Erythroblast (primary cell): ENCODE data around the gene GAREM1.
A peak's percentile ranks its signal among the peaks of the same experiment; 100 is the strongest.
"Not testable (repeated sequence)": the region's sequence is repeated elsewhere in the genome, so short reads cannot be mapped to it uniquely, and the experiment has no call there.

Source experiments
- DNase-seq, 2 experiments: peaks; one replicate each; lab custom pipeline; 2025; lab: John Stamatoyannopoulos, UW
- GATA1 ChIP-seq: IDR thresholded peaks from 2 replicates; pipeline ENCODE4 v1.6.1; 2011; ENCODE audit warnings: low read depth, mild to moderate bottlenecking, control low read depth, low read length, moderate library complexity
- POLR2A ChIP-seq: IDR thresholded peaks from 2 replicates; pipeline ENCODE4 v1.6.1; 2011; ENCODE audit warnings: mild to moderate bottlenecking, low read length

GAREM1 gene

DNA sequence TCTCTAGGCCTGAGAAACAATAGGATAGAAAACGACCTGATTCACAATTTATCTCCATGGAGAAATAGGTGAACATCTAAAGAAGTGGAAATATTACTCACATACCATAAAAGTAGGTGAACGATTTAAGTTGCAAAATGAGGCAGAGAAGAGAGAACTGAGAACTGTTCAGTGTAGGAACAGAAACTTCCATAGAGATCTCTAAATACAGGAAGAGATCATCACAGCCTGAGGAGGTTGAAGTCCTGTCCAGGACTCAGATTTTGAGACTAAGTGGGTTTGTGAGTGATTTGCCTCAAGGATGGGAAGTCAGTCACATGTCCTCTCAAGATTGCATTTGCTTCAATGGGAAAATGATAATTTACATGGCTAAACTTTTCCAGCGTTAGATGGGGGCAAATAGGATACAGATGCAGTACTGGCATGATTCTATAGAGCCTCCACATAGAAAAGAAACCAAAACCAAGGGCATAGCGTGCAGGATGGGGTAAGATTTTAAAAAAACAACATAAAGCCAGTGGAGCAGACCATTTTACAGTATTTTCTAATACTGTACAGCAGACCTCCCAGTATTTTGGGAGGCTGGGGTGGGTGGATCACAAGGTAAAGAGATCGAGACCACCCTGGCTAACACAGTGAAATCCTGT lies 212.0 kb downstream of the GAREM1 start:
- no peak for TF ChIP-seq POLR2A
- TF ChIP-seq GATA1: no peak
- no peak for DNase-seq

DNA sequence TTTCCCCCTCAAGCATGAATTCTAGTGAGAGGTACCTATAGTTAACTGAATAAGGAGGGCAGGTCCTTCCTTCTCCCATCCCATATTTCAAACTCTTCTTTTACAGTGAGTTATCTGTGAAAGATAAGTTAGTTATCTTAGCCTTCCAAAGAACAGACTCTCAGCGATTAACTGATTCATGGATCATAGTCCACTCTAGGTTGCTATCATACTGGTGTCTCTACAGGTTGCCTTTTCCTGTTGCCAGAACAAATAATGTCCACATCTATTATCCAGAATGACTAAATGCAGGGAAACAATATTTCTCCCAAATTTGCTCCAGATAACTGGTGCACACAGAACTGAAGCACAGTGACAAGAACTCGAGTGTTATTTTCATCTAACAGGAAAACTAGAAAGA lies 212.5 kb downstream of the GAREM1 start:
- TF ChIP-seq POLR2A (no peak), GATA1 (no peak)
- no peak for DNase-seq

DNA sequence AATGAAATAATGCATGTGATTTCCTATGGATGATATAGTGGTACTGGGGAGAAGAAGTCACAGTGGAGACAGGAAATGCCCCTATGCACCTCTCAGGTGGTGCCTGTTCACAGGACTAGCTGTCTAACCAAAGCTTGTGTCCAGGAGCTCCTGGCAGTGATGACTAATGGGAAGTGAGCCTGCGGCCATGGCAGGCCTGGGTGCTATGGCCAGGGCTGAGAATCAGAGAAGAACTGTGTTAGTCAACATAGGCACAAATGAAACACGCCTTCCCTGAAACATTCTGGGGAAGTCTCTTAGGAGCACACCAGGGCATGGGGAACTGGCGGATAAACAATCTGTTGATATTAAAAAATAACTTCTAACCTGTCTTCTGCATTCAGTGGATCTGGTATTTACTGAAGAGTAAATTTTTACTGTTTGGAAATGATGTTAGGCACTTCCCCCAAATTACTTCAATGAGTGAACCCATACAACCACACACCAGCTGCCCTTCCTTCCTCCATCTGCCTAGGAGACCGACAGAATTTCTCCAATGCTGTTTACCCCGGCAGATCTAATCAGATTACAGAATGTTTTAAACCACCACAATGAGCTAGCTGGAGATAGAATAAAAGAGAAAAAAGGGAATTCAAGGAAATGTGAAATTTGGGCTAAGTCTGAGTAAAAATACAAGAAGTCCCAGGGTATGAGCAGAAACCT lies 213.4 kb downstream of the GAREM1 start:
- no peak for DNase-seq
- TF ChIP-seq POLR2A: no peak
- no peak for TF ChIP-seq GATA1

DNA sequence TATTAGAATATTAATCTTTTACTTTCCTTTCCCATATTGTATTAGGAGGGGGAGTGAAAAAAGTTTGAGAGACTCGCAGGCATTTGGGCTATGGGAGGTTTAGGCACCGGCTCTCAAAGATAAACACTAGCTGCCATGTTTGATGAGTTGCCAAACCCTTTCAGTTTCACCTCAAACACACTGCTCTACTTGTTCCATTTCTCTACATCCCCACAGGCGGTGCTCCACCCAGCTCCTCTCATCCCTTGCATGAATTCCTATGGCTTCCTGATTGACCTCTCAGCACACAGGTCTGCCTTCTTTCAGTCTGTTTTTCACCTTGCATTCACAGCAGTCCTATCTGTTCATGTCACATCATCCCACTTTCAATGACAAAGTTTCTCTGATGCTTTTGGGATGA lies 215.1 kb downstream of the GAREM1 start:
- TF ChIP-seq POLR2A (no peak), GATA1 (no peak)
- no peak for DNase-seq

DNA sequence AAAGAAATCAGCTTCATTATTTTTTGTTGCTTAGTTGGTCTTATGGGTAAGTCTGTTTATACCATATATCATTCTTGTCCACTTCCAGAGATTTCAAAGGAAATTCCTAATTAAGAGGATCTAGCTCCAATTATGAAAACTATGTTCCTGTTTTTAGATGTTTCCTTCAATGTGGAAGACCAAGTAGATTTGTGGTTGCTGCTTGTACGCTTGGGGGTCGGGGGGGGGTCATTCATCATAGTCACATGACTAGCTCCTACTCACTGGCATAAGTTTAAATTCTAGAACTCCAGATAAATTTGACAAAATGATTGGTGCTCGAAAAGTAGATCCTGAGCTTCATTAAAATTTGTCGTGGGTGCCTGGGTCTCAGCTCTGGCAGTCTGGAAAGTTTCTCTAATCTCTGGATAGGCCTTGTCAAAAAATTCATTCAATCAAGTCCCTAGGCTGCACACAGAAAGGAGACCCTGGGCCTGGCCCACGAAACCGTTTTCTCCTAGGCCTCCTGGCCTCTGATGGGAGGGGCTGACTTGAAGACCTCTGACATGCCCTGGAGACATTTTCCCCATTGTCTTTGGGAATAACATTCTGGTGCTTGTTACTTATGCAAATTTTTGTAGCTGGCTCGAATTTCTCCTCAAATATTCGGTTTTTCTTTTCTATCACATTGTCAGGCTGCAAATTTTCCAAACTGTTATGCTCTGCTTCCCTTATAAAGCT lies 218.4 kb downstream of the GAREM1 start:
- TF ChIP-seq GATA1 (no peak), POLR2A (no peak)

DNA sequence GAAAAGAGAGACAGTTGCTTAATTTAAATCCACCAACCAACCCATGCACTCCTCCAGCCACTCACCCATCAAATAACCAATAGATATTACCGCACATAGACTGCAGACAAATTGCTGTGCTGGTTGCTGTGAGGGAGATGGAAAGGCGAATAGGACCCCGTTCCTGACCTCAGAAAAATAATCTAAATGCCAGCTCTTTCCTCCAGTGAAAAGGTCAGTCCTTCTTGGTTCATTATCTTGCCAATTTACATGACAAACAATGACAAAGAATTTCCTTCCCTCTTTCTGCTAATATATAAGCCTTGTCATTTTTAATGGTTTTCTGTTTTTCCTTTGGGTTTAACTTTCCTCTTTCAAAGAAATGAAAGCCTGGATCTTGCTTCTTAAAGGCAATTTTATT lies 219.2 kb downstream of the GAREM1 start:
- no peak for DNase-seq
- no peak for TF ChIP-seq POLR2A
- TF ChIP-seq GATA1: no peak

More for the DNA sequence above, 218.4 kb downstream of the GAREM1 start:
- no peak for DNase-seq

DNA sequence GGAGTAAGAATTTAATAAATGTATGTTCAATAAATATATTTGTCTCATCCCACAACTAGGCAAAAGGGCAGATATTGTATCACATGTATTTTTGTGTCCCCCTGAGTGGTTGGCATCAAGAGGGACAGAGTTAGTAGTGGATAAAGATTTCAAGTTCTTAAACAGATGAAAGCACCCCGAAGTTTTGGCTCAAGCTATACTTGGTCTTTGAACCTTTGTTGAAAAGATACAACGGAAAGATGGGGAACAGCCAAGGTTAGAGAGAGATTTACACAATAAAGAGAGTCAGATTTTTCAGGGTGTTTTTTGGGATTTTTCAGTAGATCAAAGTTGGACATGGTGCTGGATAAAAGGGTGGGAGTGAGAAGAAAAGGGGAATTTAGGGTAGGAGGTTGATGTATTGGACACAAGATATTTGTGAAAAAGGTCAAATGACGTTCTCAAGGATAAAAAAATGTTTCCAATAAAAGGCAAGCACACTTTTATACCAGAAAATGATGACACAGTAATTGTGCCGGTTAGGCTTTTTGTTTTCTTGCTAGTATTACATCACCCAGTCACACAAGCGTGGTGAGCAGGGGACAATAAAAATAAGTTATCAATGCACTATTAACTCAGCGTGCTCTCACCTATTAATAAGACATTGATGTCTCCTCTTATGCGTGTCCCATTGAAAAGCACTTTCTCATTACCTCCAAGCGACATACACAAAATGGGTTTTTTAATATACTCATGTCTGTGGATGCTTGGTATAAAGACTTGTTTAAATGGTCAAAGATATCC lies 221.3 kb downstream of the GAREM1 start:
- DNase-seq: no peak
- no peak for TF ChIP-seq POLR2A
- no peak for TF ChIP-seq GATA1

DNA sequence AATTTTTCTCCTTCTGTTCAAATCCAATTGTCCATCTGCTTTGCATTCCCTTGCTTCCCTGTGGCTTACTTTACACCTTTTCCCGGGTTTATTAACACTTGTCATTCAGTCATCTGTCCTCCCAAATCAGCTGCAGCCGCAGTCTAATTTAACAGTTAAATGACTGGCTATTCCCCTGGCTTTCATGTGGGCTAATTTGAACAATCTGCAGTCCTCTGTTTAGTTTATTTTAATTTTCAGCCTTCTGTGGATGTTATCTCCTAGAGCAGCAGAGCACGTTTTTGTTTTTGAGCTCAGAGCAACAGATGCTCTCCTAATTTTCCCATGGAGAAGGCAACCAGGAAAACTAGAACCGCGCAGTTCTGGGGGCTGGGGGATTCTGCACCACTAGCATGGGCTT lies 225.8 kb downstream of the GAREM1 start:
- no peak for DNase-seq
- TF ChIP-seq POLR2A: no peak

DNA sequence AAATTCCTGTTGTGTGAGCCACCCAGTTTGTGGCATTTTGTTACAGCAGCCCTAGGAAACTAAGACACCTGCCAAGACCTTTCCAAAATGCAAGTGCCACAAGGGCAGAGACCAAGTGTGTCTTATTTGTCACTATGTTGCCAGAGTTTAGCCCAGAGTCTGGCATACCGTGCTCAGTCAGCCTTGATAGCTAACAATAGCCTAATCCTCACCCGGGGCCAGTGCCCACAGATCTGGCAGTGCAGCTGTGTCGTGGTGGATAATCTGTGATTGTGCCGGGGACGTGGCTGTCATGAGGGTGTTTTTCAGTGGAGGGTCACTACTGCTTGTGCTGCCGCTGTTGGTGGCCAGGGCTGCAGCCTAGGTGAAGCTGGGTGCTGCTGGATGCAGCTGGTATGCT lies 227.3 kb downstream of the GAREM1 start:
- no peak for TF ChIP-seq POLR2A
- no peak for TF ChIP-seq GATA1
- DNase-seq: no peak

DNA sequence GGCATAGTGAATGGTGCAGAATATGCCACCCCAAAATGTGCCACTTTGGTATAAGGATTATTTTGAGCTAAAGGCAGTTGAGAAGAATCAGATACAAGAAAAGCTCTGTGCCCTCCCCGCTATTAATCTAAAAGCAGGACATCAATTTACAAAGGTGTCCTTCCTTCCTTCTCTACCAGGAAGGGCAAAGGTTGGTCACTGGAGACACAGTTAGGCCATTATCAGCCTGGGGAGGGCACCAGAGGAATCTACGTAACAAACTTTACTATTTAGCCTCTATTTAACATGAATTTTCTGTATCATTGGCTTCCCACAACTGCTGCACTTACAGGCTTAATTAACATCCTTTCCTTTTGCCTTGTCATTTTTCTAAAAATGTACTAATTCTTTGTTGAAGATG lies 228.3 kb downstream of the GAREM1 start:
- DNase-seq: no peak
- TF ChIP-seq POLR2A: no peak
- no peak for TF ChIP-seq GATA1

DNA sequence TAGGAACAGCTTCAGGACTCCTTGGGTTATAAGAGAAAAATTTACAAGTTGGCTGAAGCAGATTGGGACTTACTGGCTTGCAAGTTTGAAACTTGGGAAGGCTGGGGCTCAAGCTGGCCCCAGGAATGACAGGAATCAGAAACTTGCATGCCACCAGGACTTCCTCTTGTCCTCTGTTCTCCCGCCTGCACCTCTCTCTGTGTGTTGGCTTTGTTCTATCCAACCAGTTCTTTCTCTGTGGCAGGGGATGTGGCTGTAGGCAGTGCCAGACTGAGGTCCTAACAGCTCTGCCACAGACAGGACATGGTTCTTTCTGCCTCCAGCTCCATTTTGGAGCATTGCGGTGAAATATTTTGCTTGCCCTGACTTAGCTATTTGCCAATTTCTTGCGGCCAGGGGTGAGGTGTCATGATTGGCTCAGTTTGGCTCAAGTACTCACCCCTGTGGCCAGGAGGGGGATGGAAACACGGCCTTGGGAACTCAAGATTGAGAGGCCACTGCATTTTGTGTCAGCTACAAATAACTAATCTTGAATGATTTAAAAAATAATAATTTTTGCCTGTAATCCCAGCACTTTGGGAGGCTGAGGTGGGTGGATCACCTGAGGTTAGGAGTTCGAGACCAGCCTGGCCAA lies 231.9 kb downstream of the GAREM1 start:
- no peak for DNase-seq
- no peak for TF ChIP-seq POLR2A
- no peak for TF ChIP-seq GATA1

DNA sequence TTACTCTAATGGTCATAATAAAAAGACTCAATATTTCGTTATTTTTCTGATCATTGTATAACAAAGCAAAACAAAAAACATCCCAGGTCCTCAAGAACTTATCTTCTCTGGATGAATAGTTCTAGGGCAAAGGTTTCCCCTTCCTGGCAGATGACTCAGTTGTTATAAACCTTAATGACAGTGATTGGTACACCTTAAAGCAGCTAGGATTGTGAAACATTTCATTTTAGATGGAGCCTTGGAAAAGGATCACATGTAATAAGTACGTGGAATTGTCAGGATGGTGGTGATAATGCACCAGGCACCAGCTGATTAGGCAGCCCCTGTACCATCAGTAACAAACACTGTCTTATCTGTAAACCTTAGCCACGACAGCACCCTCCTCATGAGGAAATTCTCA lies 233.6 kb downstream of the GAREM1 start:
- peak in 1 of 2 experiments; percentile 26 for DNase-seq
- no peak for TF ChIP-seq POLR2A
- no peak for TF ChIP-seq GATA1

DNA sequence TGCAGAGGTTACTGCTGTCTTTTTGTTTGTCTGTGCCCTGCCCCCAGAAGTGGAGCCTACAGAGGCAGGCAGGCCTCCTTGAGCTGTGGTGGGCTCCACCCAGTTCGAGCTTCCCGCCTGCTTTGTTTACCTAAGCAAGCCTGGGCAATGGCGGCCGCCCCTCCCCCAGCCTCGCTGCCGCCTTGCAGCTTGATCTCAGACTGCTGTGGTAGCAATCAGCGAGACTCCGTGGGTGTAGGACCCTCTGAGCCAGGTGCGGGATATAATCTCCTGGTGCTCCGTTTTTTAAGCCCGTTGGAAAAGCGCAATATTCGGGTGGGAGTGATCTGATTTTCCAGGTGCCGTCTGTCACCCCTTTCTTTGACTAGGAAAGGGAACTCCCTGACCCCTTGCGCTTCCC lies 237.3 kb downstream of the GAREM1 start:
- not testable (repeated sequence) for DNase-seq
